H1 (cell line): ENCODE data around the gene SCAP. TPM values are rescaled to one million over a fixed set of nuclear protein-coding genes. Genes with fewer than 3 reads are reported as not detected.

ENCODE experiments used
- EZH2 ChIP-seq: fragments of 200-600 bp; sonication (generic); IDR thresholded peaks from 2 replicates; pipeline ENCODE4 v1.7.1; 2012; ENCODE audit warnings: low read depth, mild to moderate bottlenecking, moderate library complexity, low read length, inconsistent platforms; ENCODE audit not compliant: severe bottlenecking
- TEAD4 ChIP-seq: IDR thresholded peaks from 2 replicates; pipeline ENCODE4 v1.6.1; 2012; ENCODE audit warnings: low read depth, low read length, inconsistent platforms, mixed read lengths
- polyA plus RNA-seq, 7 experiments: library from polyadenylated mRNA; depleted of rRNA in 3 of 7; stranded (reverse) in 5 of 7; unstranded in 2 of 7; fragments of >200 nt in 5 of 7; fragments of 200-250 nt in 2 of 7; gene quantifications; 1 replicate in 5 of 7; 2 replicates in 1 of 7; 4 replicates in 1 of 7; pipeline versions ENCODE4 v1.2.1 to v1.2.3, GENCODE V29; 2011 to 2013; ENCODE audit warnings: missing spikeins in 2 of 7, mixed read lengths in 2 of 7
- total RNA-seq: library from RNA; stranded (reverse); fragmentation: NEBNext Ultra II Directional; extraction: Animal tissue kit (Norgen Biotek cat#: 25700); gene quantifications from 2 replicates; pipeline ENCODE4 v1.2.1, GENCODE V29; 2021

Gene SCAP
- total and polyA plus RNA-seq, 2 of the 8 experiments (the other 6 are each of a cell fraction or from before 2014, with no cell fraction given) = 74.0 to 114 TPM

GRCh38 chr3:47443611-47443995 is 32.1 kb downstream of the SCAP start (continued):
- TF ChIP-seq TEAD4 = no peak
- no peak for TF ChIP-seq EZH2
- TF ChIP-seq, all 59 proteins: peak for 0
